Measurements from ENCODE around the gene IDI1.
"Not testable (repeated sequence)": the region's sequence is repeated elsewhere in the genome, so short reads cannot be mapped to it uniquely, and the experiment has no call there.

The IDI1 gene

DNA sequence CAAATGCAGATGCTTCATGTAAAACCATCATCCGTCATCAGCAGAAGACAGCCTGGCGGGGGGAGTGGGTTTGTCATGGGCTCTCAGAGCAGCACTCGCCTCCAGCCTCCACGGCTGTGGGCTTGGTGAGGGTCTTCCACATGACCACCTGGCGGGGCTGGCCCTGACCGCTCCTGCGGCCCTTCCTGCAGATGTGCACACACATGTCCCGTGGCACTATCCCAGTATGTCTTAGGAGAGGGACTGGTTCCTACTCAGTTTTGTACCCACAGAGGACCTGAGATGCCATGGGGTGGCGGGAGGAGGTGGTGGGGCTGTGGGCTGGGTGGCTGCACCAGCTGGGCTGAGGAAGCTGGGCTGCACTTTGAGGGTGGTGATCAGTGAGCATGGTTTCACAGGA lies 28.0 kb downstream of the IDI1 start:
- Histone ChIP-seq H3K36me3 (ENCODE audit: insufficient read depth, insufficient read length, low read length) (peaks cover 40% of the 10 kb centered on the region), H3K4me1 (ENCODE audit: insufficient read depth, insufficient read length) (no peaks in the 10 kb centered on the region), H3K4me3 (ENCODE audit: insufficient read length, low read depth) (no peak overlapping the region), H3K9ac (ENCODE audit: insufficient read length, low read depth) (no peak overlapping the region), H3K9me3 (ENCODE audit: insufficient read depth, low read length) (no peaks in the 10 kb centered on the region), H3K27me3 (ENCODE audit: insufficient read depth, insufficient read length) (no peaks in the 10 kb centered on the region)
- no peak for DNase-seq (ENCODE audit: low read depth, low spot score)
- no peak for TF ChIP-seq ZNF274 (IDR thresholded peaks at IDR 0.05; ENCODE audit: low read depth, low read length)
- TF ChIP-seq SUZ12 (IDR thresholded peaks at IDR 0.05; ENCODE audit: extremely low read depth, insufficient read depth, insufficient read length) = no peak
- no peak for TF ChIP-seq YY1 (IDR thresholded peaks at IDR 0.05; ENCODE audit: insufficient read depth, insufficient read length)

DNA sequence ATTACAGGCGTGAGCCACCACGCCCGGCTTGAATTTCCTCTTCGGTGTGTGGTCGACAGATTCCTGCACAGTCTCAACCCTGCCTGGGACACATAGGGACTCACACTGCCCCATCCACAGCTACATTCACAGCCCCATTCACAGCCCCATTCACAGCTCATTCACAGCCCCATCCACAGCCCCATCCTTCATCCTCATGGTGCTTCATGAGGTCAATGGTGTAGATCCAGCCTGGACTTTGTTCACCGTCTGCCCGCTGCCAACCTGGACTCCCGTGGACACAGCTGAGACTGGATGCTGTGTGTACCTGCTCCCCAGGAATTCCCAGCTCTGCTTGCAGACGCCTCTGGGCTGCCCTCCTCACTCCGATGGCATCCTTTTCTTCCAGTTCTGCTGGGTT lies 28.5 kb downstream of the IDI1 start:
- Histone ChIP-seq H3K36me3 (ENCODE audit: insufficient read depth, insufficient read length, low read length) (peaks cover 45% of the 10 kb centered on the region), H3K9ac (ENCODE audit: insufficient read length, low read depth) (no peak overlapping the region), H3K4me3 (ENCODE audit: insufficient read length, low read depth) (no peak overlapping the region), H3K9me3 (ENCODE audit: insufficient read depth, low read length) (no peaks in the 10 kb centered on the region), H3K27me3 (ENCODE audit: insufficient read depth, insufficient read length) (no peaks in the 10 kb centered on the region), H3K4me1 (ENCODE audit: insufficient read depth, insufficient read length) (no peaks in the 10 kb centered on the region)
- no peak for DNase-seq (ENCODE audit: low read depth, low spot score)
- TF ChIP-seq ZNF274 (IDR thresholded peaks at IDR 0.05; ENCODE audit: low read depth, low read length) (no peak), SUZ12 (IDR thresholded peaks at IDR 0.05; ENCODE audit: extremely low read depth, insufficient read depth, insufficient read length) (no peak), YY1 (IDR thresholded peaks at IDR 0.05; ENCODE audit: insufficient read depth, insufficient read length) (no peak)

DNA sequence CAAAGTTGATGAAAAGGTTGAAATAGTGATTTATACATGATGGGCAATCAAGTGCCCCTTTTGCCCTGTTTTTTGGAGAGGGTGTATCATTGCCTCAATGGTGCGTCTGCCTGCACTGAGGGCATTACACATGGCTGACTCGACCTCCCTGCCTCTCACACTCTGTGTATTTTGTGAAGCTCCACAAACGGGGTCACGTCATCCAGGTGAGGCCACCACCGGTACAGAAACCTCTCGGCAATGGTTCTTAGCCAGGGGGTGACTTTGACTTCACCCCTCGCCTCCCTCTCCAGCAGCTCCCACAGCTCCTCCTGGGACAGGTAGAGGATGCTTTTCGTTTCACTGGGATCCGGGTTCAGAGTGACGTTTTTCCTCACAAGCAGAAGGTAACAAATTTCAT lies 29.6 kb downstream of the IDI1 start:
- DNase-seq (ENCODE audit: low read depth, low spot score) = no peak
- Histone ChIP-seq H3K4me3 (ENCODE audit: insufficient read length, low read depth) (no peak overlapping the region), H3K9ac (ENCODE audit: insufficient read length, low read depth) (no peak overlapping the region), H3K9me3 (ENCODE audit: insufficient read depth, low read length) (no peaks in the 10 kb centered on the region), H3K4me1 (ENCODE audit: insufficient read depth, insufficient read length) (no peaks in the 10 kb centered on the region), H3K27me3 (ENCODE audit: insufficient read depth, insufficient read length) (no peaks in the 10 kb centered on the region), H3K36me3 (ENCODE audit: insufficient read depth, insufficient read length, low read length) (peaks cover 53% of the 10 kb centered on the region)
- TF ChIP-seq SUZ12 (IDR thresholded peaks at IDR 0.05; ENCODE audit: extremely low read depth, insufficient read depth, insufficient read length) (no peak), YY1 (IDR thresholded peaks at IDR 0.05; ENCODE audit: insufficient read depth, insufficient read length) (no peak), ZNF274 (IDR thresholded peaks at IDR 0.05; ENCODE audit: low read depth, low read length) (no peak)

DNA sequence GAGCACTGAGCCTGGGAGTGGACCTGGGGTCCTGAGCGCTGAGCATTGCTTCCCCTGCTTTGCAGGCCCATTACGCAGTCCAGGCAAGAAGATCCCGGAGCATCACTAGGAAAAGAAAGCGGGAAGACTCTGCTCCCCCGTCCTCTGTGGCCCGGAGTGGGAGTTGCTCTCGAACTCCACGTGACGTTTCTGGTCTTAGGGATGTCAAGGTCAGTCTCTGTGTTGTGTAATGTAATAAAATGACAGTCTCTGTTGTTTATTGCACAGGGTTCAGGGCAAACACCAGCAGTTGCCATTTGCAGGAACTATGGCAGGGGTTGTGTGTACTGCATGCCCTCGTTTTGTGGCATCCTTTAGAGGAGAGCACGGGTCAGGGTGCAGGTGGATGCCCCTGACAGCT lies 33.2 kb downstream of the IDI1 start:
- Histone ChIP-seq H3K9ac (ENCODE audit: insufficient read length, low read depth) (no peak overlapping the region), H3K27me3 (ENCODE audit: insufficient read depth, insufficient read length) (no peaks in the 10 kb centered on the region), H3K4me1 (ENCODE audit: insufficient read depth, insufficient read length) (no peaks in the 10 kb centered on the region), H3K4me3 (ENCODE audit: insufficient read length, low read depth) (no peak overlapping the region), H3K9me3 (ENCODE audit: insufficient read depth, low read length) (no peaks in the 10 kb centered on the region), H3K36me3 (ENCODE audit: insufficient read depth, insufficient read length, low read length) (peaks cover 79% of the 10 kb centered on the region)
- TF ChIP-seq ZNF274 (IDR thresholded peaks at IDR 0.05; ENCODE audit: low read depth, low read length) = no peak
- no peak for TF ChIP-seq SUZ12 (IDR thresholded peaks at IDR 0.05; ENCODE audit: extremely low read depth, insufficient read depth, insufficient read length)
- no peak for TF ChIP-seq YY1 (IDR thresholded peaks at IDR 0.05; ENCODE audit: insufficient read depth, insufficient read length)
- no peak for DNase-seq (ENCODE audit: low read depth, low spot score)

DNA sequence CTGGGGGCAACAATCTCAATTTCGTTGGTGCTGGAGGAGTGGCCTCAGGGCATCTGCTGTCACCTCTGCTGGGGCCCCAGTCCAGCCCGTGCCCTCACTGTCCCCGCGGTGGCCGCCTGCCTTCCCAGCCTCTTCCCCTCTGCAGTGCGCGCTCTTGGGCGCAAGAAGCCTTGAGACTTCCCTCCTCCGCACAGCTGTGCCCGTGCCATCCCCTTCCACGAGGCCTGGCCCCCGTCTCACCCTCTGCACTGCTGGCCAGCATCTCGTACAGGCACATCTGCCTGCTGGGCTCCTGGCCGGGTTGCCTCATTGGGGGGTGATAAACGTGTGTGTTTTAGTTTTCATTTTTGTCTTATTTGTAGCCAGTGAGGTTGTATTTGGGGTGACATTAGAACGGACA lies 37.2 kb downstream of the IDI1 start:
- Histone ChIP-seq H3K27me3 (ENCODE audit: insufficient read depth, insufficient read length) (no peaks in the 10 kb centered on the region), H3K36me3 (ENCODE audit: insufficient read depth, insufficient read length, low read length) (peaks cover 86% of the 10 kb centered on the region), H3K4me3 (ENCODE audit: insufficient read length, low read depth) (no peak overlapping the region), H3K4me1 (ENCODE audit: insufficient read depth, insufficient read length) (no peaks in the 10 kb centered on the region), H3K9me3 (ENCODE audit: insufficient read depth, low read length) (no peaks in the 10 kb centered on the region), H3K9ac (ENCODE audit: insufficient read length, low read depth) (no peak overlapping the region)
- DNase-seq (ENCODE audit: low read depth, low spot score) = no peak
- TF ChIP-seq ZNF274 (IDR thresholded peaks at IDR 0.05; ENCODE audit: low read depth, low read length) = no peak
- TF ChIP-seq YY1 (IDR thresholded peaks at IDR 0.05; ENCODE audit: insufficient read depth, insufficient read length) = no peak
- no peak for TF ChIP-seq SUZ12 (IDR thresholded peaks at IDR 0.05; ENCODE audit: extremely low read depth, insufficient read depth, insufficient read length)

DNA sequence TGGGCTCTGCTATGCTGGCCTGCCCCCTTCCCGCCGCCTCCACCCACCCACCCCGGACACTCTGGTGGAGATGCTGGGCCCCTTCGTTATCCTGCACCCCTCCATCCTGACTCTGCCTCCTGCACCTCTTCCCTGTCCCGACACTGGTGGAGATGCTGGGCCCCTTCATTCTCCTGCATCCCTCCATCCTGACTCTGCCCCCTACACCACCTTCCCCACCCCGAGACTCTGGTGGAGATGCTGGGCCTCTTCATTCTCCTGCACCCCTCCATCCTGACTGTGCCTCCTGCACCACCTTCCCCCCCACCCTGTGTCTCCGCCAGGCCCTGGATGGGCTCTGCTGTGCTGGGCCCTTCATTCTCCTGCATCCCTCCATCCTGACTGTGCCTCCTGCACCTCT lies 38.2 kb downstream of the IDI1 start:
- H3K27me3 ChIP-seq (ENCODE audit: insufficient read depth, insufficient read length) = no peaks in the 10 kb centered on the region
- TF ChIP-seq SUZ12 (IDR thresholded peaks at IDR 0.05; ENCODE audit: extremely low read depth, insufficient read depth, insufficient read length) = no peak
- TF ChIP-seq ZNF274 (IDR thresholded peaks at IDR 0.05; ENCODE audit: low read depth, low read length) = no peak
- no peak for TF ChIP-seq YY1 (IDR thresholded peaks at IDR 0.05; ENCODE audit: insufficient read depth, insufficient read length)
- H3K4me3 ChIP-seq (ENCODE audit: insufficient read length, low read depth) = no peak overlapping the region
- no peaks in the 10 kb centered on the region for H3K4me1 ChIP-seq (ENCODE audit: insufficient read depth, insufficient read length)
- no peak for DNase-seq (ENCODE audit: low read depth, low spot score)
- no peak overlapping the region for H3K9ac ChIP-seq (ENCODE audit: insufficient read length, low read depth)
- H3K36me3 ChIP-seq (ENCODE audit: insufficient read depth, insufficient read length, low read length) = peaks cover 86% of the 10 kb centered on the region
- no peaks in the 10 kb centered on the region for H3K9me3 ChIP-seq (ENCODE audit: insufficient read depth, low read length)

DNA sequence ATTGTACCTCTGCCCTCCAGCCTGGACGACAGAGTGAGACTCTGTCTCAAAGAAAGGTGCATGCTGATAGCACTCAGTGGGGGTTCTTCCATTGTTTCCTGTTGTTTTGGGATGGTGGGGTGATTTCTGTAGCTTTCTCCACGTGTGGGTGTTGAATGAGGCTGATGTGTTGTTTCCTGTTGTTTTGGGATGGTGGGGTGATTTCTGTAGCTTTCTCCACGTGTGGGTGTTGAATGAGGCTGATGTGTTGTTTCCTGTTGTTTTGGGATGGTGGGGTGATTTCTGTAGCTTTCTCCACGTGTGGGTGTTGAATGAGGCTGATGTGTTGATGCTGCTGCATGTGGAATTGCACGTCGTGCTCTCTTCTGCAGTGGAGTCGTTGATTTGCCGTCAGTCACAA lies 39.0 kb downstream of the IDI1 start:
- H3K27me3 ChIP-seq (ENCODE audit: insufficient read depth, insufficient read length); H3K4me1 ChIP-seq (ENCODE audit: insufficient read depth, insufficient read length); H3K4me3 ChIP-seq (ENCODE audit: insufficient read length, low read depth); H3K9ac ChIP-seq (ENCODE audit: insufficient read length, low read depth); DNase-seq (ENCODE audit: low read depth, low spot score); H3K9me3 ChIP-seq (ENCODE audit: insufficient read depth, low read length): not testable (repeated sequence)
- peaks cover 87% of the 10 kb centered on the region for H3K36me3 ChIP-seq (ENCODE audit: insufficient read depth, insufficient read length, low read length)

DNA sequence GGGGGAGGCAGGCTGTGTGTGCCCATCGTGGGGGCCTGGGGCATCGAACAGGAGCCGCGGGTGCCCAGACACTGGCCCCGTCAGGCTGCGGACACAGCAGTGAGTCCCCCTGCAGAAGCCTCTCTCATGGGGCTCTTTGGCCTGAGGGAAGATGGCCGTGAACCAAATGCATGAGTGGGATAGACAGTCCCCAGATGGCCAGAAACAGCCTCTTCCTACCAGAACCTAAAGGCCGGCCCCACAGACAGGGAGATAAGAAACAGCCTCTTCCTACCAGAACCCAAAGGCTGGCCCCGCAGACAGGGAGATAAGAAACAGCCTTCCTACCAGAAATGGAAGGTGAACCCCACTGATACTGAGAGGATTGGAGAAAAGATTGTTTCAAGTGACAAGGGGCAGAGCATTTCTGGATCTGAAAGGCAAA lies 39.8 kb downstream of the IDI1 start:
- Histone ChIP-seq H3K9me3 (ENCODE audit: insufficient read depth, low read length) (no peaks in the 10 kb centered on the region), H3K4me3 (ENCODE audit: insufficient read length, low read depth) (no peak overlapping the region), H3K36me3 (ENCODE audit: insufficient read depth, insufficient read length, low read length) (peaks cover 87% of the 10 kb centered on the region), H3K4me1 (ENCODE audit: insufficient read depth, insufficient read length) (no peaks in the 10 kb centered on the region), H3K27me3 (ENCODE audit: insufficient read depth, insufficient read length) (no peaks in the 10 kb centered on the region), H3K9ac (ENCODE audit: insufficient read length, low read depth) (no peak overlapping the region)
- DNase-seq (ENCODE audit: low read depth, low spot score) = no peak
- TF ChIP-seq SUZ12 (IDR thresholded peaks at IDR 0.05; ENCODE audit: extremely low read depth, insufficient read depth, insufficient read length) (no peak), ZNF274 (IDR thresholded peaks at IDR 0.05; ENCODE audit: low read depth, low read length) (no peak), YY1 (IDR thresholded peaks at IDR 0.05; ENCODE audit: insufficient read depth, insufficient read length) (no peak)
